ENCODE data around the gene GNAT1. TPM values are rescaled to one million over a fixed set of nuclear protein-coding genes. Genes with fewer than 3 reads are reported as not detected.

The GNAT1 gene
- total RNA-seq, 1 donor from 2014 or later: not detected

GRCh38 chr3:50184242-50184978, 7.0 kb upstream of the GNAT1 start:
- TF ChIP-seq CTCF (IDR thresholded peaks at IDR 0.05; ENCODE audit: insufficient read depth, low read length, poor library complexity, severe bottlenecking): no peak
- H3K27me3 ChIP-seq (ENCODE audit: control insufficient read depth, insufficient read depth, low read length): no peaks in the 10 kb centered on the region
- H3K4me3 ChIP-seq (ENCODE audit: low read depth, low read length): no peak overlapping the region
- H3K36me3 ChIP-seq (ENCODE audit: control insufficient read depth, insufficient read depth, low read length): no peaks in the 10 kb centered on the region
- DNase-seq (ENCODE audit: low read depth): no peak

GRCh38 chr3:50185230-50185629, 6.2 kb upstream of the GNAT1 start:
- Histone ChIP-seq H3K27me3 (ENCODE audit: control insufficient read depth, insufficient read depth, low read length) (no peaks in the 10 kb centered on the region), H3K4me3 (ENCODE audit: low read depth, low read length) (no peak overlapping the region), H3K36me3 (ENCODE audit: control insufficient read depth, insufficient read depth, low read length) (no peaks in the 10 kb centered on the region)
- TF ChIP-seq CTCF (IDR thresholded peaks at IDR 0.05; ENCODE audit: insufficient read depth, low read length, poor library complexity, severe bottlenecking): no peak
- no peak for DNase-seq (ENCODE audit: low read depth)

GRCh38 chr3:50186096-50186495, 5.3 kb upstream of the GNAT1 start:
- H3K27me3 ChIP-seq (ENCODE audit: control insufficient read depth, insufficient read depth, low read length): no peaks in the 10 kb centered on the region
- H3K4me3 ChIP-seq (ENCODE audit: low read depth, low read length): no peak overlapping the region
- DNase-seq (ENCODE audit: low read depth): no peak
- no peak for TF ChIP-seq CTCF (IDR thresholded peaks at IDR 0.05; ENCODE audit: insufficient read depth, low read length, poor library complexity, severe bottlenecking)
- no peaks in the 10 kb centered on the region for H3K36me3 ChIP-seq (ENCODE audit: control insufficient read depth, insufficient read depth, low read length)

GRCh38 chr3:50187750-50188149, 3.7 kb upstream of the GNAT1 start:
- DNase-seq (ENCODE audit: low read depth): no peak
- Histone ChIP-seq H3K36me3 (ENCODE audit: control insufficient read depth, insufficient read depth, low read length) (no peaks in the 10 kb centered on the region), H3K27me3 (ENCODE audit: control insufficient read depth, insufficient read depth, low read length) (peaks cover 3% of the 10 kb centered on the region), H3K4me3 (ENCODE audit: low read depth, low read length) (no peak overlapping the region)
- no peak for TF ChIP-seq CTCF (IDR thresholded peaks at IDR 0.05; ENCODE audit: insufficient read depth, low read length, poor library complexity, severe bottlenecking)

GRCh38 chr3:50189274-50189673, 2.1 kb upstream of the GNAT1 start:
- Histone ChIP-seq H3K36me3 (ENCODE audit: control insufficient read depth, insufficient read depth, low read length) (no peaks in the 10 kb centered on the region), H3K4me3 (ENCODE audit: low read depth, low read length) (no peak overlapping the region), H3K27me3 (ENCODE audit: control insufficient read depth, insufficient read depth, low read length) (peaks cover 18% of the 10 kb centered on the region)
- TF ChIP-seq CTCF (IDR thresholded peaks at IDR 0.05; ENCODE audit: insufficient read depth, low read length, poor library complexity, severe bottlenecking): peak; percentile 90
- DNase-seq (ENCODE audit: low read depth): peak; percentile 54

GRCh38 chr3:50189989-50190388, 1.4 kb upstream of the GNAT1 start:
- no peak for TF ChIP-seq CTCF (IDR thresholded peaks at IDR 0.05; ENCODE audit: insufficient read depth, low read length, poor library complexity, severe bottlenecking)
- no peaks in the 10 kb centered on the region for H3K36me3 ChIP-seq (ENCODE audit: control insufficient read depth, insufficient read depth, low read length)
- no peak for DNase-seq (ENCODE audit: low read depth)
- no peak overlapping the region for H3K4me3 ChIP-seq (ENCODE audit: low read depth, low read length)
- peaks cover 25% of the 10 kb centered on the region for H3K27me3 ChIP-seq (ENCODE audit: control insufficient read depth, insufficient read depth, low read length)

Data from kidney epithelial cell (primary cell).